ENCODE results near the gene TMEM132C. TPM values are rescaled to one million over a fixed set of nuclear protein-coding genes. Genes with fewer than 3 reads are reported as not detected.

The TMEM132C gene
- total and polyA plus RNA-seq, 2 donors (not counting 3 experiments of a cell fraction or from before 2014, with no cell fraction given) = not detected

DNA sequence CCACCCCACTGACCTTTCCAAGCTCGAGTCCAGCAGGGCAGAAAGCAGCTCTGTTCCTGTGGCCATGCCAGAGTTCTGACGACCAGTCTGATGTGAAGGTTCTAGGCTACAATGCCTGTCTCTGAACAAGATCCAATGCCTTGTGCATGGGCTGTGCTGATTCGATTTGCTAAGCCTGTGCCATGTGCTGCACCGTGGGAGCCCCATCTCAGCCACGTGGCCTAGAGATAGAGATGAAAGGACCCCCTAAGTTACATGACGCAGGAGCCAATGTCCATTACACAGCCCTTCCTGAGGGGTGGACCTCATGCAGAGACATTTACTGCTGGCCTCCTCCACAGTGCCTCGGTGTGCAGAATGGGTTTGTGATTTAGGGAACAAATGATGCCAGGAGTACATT is 300.8 kb downstream of the TMEM132C start:
- peaks cover 5% of the 10 kb centered on the region for H3K9me3 ChIP-seq (replicated peaks; ENCODE audit: control insufficient read depth, insufficient read depth, low read length)
- BruUV-seq (replicated peaks) = no TSS peak
- no peak overlapping the region for H3K9ac ChIP-seq (replicated peaks; ENCODE audit: extremely low read depth, insufficient read depth, low read length)
- no peaks in the 10 kb centered on the region for H3K79me2 ChIP-seq (ENCODE audit: control insufficient read depth, insufficient read depth, low read length)
- H3K4me1 ChIP-seq (ENCODE audit: control insufficient read depth, extremely low read depth, insufficient read depth, low read length) = no peaks in the 10 kb centered on the region
- no peaks in the 10 kb centered on the region for H3K27me3 ChIP-seq (ENCODE audit: control insufficient read depth in 2 of 2, insufficient read depth in 2 of 2, low read length in 2 of 2)
- TF ChIP-seq, protein P1, sequence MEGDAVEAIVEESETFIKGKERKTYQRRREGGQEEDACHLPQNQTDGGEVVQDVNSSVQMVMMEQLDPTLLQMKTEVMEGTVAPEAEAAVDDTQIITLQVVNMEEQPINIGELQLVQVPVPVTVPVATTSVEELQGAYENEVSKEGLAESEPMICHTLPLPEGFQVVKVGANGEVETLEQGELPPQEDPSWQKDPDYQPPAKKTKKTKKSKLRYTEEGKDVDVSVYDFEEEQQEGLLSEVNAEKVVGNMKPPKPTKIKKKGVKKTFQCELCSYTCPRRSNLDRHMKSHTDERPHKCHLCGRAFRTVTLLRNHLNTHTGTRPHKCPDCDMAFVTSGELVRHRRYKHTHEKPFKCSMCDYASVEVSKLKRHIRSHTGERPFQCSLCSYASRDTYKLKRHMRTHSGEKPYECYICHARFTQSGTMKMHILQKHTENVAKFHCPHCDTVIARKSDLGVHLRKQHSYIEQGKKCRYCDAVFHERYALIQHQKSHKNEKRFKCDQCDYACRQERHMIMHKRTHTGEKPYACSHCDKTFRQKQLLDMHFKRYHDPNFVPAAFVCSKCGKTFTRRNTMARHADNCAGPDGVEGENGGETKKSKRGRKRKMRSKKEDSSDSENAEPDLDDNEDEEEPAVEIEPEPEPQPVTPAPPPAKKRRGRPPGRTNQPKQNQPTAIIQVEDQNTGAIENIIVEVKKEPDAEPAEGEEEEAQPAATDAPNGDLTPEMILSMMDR (IDR thresholded peaks at IDR 0.05; ENCODE audit: extremely low read depth in 1 of 2, insufficient read depth in 1 of 2, low read depth in 1 of 2, low read length in 2 of 2) = no peak
- TF ChIP-seq, protein P2, sequence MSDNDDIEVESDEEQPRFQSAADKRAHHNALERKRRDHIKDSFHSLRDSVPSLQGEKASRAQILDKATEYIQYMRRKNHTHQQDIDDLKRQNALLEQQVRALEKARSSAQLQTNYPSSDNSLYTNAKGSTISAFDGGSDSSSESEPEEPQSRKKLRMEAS (IDR thresholded peaks at IDR 0.05; ENCODE audit: insufficient read depth, insufficient read length) = no peak
- TF ChIP-seq GATA2 (IDR thresholded peaks at IDR 0.05; ENCODE audit: insufficient read depth, insufficient read length, low read depth, low read length) (no peak), MYC (IDR thresholded peaks at IDR 0.05; ENCODE audit: low read depth, low read length) (no peak)
- H2AFZ ChIP-seq (ENCODE audit: low read depth, low read length) = no peak overlapping the region
- FAIRE-seq (no peak), DNase-seq (ENCODE audit: low read depth, low spot score) (no peak)
- H3K9me1 ChIP-seq (replicated peaks; ENCODE audit: control insufficient read depth, extremely low read depth, insufficient read depth, low read length) = no peaks in the 10 kb centered on the region
- H3K4me3 ChIP-seq (replicated peaks in 1 of 3; ENCODE audit: insufficient read depth in 1 of 3, low read depth in 1 of 3, low read length in 3 of 3) = no peak overlapping the region
- intact Hi-C loops (cut with micrococcal nuclease) = no loop called here
- ChIA-PET CTCF (no interaction called here), POLR2A (no interaction called here)
- dilution Hi-C loops (cut with MboI; ENCODE audit: extremely low pct_ligation_motif_present, low sequenced_read_pairs) = no loop called here
- H4K20me1 ChIP-seq (replicated peaks; ENCODE audit: control insufficient read depth, extremely low read depth, insufficient read depth, low read length) = no peaks in the 10 kb centered on the region
- no peaks in the 10 kb centered on the region for H3K36me3 ChIP-seq (ENCODE audit: control insufficient read depth in 2 of 2, extremely low read depth in 1 of 2, insufficient read depth in 2 of 2, low read length in 2 of 2)
- H3K4me2 ChIP-seq (ENCODE audit: insufficient read depth, low read length) = no peak overlapping the region
- no peak overlapping the region for H3K27ac ChIP-seq (ENCODE audit: insufficient read depth, low read depth, low read length)

Measured in endothelial cell of umbilical vein (primary cell).